EL (cell line): ENCODE data around the gene PRDM15.
A peak's percentile ranks its signal among the peaks of the same experiment; 100 is the strongest.
"Not testable (repeated sequence)": the region's sequence is repeated elsewhere in the genome, so short reads cannot be mapped to it uniquely, and the experiment has no call there.

Experiments used
- DNase-seq: peaks from one replicate; pipeline ENCODE4 v3.0.0-alpha.2; 2016

PRDM15 gene

DNA sequence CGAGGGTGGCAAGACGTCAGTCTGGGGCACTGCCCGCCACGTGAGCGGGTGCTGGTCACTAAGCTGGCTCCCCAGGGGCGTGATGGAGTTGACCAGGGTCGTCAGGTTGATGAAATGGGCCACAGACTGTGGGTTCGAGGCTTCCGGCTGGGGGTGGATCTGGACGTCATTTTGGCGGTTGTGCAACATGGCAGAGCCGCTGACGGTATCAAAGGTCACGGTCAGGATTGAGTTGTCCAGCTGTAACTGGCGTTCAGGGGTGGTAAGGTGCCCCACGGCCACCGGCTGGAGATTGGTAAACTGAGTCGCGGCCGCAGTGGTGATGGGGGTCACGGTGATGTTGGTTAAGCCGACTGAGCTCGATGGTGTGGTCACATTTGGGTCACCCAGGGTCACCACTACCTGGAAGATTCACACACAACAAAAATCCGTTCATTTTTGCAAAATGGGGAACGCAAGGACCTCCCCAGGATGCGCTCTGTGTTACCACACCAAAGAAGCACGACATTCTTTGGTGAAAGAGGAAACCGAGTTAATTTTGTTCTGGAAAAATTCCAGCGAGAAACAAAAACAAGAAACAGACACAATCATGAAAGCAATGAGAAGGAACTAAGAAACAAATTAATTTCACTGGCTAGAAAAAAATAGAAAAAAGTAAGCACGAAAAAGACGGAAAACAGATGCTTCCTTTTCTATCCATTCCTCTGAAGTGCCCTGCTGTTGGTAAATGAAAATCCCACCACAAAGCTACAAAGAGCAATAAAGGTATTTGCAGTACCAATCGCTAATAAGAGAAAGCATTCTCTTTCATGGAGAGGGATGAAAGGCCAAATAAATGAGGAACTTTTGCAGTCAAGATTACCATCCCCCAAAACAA, 77.6 kb downstream of the PRDM15 start:
- no peak for DNase-seq

DNA sequence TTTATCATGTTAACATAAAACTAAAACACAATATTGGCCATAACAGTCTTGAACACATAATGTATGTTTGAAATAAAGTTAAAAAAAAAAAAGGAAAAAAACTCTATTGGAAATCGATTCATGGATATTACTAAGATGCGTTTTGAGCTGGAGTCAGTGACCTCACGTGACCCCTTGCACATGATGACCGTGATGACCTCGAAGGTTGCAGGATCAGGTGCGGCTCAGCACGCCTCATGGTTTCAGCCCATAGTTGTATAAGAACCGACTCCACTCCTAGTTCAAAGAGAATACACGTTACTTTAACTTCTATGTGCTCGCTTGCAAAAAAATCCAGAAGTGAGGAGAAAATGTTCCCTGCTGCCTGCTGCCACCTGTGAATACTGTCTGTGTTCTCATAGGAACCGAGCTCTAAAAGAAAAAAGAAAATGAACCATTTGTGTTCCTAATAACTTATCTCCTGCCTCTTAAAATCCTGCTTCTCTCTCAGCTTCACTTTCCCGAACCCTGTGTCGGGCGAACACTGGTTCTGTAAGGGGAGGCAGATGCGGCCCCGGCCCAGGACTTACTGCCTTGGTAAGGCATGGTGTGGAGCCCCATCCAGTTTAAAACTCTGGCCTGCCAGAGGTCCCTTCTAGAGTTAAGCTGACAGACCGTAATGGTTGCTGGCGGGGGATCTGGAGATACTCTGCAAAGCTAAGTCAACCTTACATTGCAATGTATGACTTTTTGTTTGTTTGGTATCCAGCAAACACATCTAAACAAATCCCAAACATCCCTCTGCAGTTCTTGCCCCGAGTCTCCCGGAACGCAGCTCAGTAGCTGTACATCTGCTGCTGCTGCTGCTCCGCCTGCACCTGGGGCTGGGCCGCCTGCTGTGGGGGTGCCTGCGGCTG, 78.5 kb downstream of the PRDM15 start:
- DNase-seq, result no peak

- no peak for DNase-seq
Observed at GRCh38 chr21:41799763-41800162, 79.4 kb downstream of the PRDM15 start.

DNA sequence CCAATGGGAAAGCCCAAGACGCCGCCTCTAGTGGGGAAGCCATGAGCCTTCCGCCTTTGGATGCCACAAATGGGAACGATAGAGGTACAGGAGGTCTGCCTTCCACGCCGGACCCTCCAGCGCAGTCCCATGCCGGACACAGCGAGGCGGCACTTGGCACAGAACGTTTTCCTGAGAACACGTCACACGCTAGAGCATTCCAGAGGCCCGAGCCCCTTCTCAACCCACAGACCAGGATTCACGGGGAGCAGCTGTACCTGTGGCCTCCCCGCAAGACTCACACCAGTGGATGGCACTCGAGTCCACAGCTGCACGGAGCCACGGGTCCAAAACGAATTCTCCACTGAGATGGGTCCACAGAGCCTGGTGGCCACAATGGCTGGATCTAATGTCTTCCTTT, 80.8 kb downstream of the PRDM15 start:
- DNase-seq, result no peak

- DNase-seq, result no peak
Observed at GRCh38 chr21:41796476-41797080, 82.6 kb downstream of the PRDM15 start.

- DNase-seq, result no peak
Observed at GRCh38 chr21:41795726-41796125, 83.4 kb downstream of the PRDM15 start.

DNA sequence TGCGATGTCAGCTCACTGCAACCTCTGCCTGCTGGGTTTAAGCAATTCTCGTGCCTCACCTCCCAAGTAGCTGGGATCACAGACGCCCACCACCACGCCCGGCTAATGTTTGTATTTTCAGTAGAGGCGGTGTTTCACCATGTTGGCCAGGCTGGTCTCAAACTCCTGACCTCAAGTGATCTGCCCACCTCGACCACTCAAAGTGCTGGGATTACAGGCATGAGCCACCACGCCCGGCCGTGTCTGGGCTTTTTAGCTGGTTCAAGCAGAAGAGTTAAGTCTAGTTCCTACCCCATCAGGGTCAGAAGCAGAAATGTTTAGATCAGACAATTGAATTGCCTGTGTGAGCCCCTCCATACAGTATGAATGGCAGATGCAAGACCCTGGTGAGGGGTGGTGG, 84.5 kb downstream of the PRDM15 start:
- no peak for DNase-seq

GRCh38 chr21:41792711-41793110, 86.4 kb downstream of the PRDM15 start:
- no peak for DNase-seq

DNA sequence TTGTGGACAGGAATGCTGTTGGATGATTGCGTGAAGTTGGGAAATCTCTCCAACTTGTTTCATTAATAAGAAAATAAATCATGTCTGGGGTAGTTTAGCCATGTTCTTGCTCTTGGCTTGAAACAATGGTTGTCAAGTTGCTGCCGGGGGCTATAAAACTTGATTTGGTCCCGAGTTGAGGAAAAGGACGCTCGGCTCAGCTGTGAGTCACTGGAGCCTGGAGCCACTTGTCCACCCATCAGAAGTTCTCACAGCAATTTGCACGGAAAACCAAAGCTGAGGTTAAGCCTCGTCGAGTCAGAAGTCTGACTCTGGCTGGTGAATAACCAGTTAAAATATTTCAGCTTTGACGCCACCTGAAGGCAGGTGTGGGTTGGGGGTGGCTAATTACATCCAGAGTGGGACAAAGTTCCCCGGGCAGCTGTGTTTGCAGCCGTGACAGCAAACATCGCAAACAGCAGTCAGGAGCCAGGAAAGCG, 92.6 kb downstream of the PRDM15 start:
- DNase-seq, result peak; percentile 94

DNA sequence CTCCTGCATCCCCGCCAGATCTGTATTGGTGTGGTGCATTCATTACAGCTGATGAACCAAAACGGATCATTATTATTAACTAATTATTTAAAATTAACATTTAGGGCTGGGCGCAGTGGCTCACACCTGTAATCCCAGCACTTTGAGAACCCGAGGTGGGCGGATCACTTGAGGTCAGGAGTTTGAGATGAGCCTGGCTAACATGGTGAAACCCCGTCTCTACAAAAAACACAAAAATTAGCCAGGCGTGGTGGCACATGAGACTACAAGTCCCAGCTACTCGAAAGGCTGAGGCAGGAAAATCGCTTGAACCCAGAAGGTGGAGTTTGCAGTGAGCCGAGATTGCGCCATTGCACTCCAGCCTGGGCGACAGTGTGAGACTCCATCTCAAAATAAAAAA, 93.9 kb downstream of the PRDM15 start:
- not testable (repeated sequence) for DNase-seq

DNA sequence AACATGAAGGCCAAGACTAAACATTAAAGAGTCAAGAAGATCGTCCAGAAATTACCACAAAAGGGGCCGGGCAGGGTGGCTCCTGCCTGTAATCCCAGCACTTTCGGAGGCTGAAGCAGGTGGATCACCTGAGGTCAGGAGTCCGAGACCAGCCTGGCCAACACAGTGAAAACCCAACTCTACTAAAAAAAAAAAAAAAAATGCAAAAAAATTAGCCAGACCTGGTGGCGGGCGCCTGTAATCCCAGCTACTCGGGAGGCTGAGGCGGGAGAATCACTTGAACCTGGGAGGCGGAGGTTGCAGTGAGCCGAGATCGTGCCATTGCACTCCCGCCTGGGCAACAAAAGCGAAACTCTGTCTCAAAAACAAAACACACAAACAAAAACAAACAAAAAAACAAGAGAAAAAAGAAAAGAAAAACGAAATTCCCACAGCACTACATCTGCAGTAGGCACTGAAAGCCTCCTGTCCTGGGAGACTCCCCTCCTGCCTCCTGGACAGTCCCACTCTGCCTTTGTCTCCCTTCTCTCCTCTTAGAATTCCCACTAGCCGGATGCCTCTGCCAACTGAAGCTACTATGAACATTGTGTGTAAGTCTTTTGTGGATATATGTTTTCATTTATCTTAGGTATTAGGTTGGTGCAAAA, 94.6 kb downstream of the PRDM15 start:
- no peak for DNase-seq

DNA sequence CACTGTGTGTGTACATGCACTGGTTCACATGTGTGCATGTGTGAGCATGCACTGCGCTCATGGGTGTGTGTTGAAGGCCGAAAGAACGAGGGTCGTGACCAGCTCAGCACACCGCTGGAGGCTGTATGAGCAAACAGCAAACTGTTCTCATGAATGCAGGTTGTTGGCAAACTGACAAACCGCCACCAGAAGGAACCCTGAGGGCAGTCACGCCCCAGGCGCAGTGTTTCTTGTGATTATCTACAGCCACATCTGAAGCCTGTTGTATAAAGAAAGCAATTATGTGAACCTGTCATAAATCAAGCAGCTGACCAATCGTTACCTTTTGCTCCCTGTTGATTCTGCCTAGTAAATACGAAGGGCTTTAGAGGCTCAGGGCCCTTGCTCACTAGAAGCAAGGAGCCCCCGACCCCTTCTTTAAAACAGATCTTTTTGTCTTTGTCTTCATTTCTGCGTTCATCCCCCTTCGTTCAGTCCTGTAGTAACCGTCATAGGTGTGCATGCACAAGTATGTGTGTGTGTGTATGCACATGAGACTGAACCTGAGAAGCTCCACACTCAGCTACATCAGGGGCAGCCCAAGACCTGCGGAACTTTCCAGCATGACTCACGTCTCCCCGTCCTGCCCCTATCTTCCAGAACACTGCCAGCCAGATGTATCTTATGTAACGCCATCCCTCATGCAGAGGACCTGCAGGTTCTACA, 95.5 kb downstream of the PRDM15 start:
- DNase-seq, result peak; percentile 88

DNA sequence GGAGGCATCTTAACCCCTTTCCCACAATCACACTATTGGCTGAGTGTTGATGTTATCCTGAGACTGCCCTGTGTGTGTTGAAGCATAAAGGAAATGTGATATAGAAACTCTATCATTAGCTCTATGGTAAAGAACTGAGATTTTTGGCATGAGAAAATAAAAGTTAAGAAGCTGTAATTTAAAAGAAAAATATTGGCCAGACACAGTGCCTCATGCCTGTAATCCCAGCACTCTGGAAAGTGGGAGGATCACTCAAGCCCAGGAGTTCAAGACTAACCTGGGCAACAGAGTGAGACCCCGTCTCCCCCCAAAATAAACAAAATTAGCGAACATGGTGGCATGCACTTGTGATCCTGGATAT, 98.1 kb downstream of the PRDM15 start:
- no peak for DNase-seq

DNA sequence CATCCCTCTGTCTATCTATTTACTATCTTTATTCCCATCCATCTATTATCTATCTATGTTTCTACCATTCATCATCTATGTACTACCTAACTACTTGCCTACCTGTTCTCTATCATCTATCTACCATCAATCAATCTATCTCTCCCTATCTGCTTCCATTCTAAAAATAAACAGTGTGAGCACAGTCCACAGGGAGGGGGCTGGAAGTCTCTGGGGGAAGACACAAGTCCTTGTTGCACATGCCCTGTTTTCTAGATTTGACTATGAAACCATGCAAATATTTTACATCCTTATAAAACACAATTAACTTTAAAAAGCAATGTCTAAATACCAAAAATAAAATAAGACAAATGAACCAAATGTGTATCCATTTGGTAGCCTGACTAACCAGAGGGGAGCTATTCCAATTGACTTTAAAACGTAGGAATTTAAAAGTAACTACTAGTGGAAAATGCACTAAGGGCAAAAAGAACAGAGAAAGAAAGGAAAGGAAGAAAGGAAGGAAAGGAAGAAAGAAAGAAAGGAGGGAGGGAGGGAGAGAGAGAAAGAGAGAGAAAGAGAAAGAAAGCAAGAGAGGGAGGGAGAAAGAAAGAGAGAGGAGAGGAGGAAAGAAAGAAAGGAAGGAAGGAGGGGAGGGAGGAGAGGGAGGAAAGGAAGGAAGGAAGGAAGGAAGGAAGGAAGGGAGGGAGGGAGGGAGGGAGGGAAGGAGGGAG, 98.7 kb downstream of the PRDM15 start:
- no peak for DNase-seq

DNA sequence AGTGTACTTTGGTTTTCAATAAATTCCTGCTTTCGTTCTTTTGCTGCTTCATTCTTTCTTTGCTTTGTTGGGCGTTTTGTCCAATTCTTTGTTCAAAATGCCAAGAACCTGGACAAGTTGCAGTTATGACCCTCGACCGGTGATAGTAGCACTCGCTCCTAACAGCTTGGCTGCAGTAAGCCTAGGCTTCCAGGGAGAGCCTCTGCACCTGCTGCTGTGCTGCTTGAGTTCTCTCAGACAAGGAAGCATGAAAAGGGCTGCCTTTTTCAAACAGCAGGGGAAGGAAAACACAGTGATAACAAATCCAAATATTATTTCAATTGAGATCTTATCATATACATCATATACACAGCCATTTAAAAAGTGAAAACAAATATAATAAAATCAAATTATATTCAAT, 99.5 kb downstream of the PRDM15 start:
- DNase-seq, result no peak

- no peak for DNase-seq
Observed at GRCh38 chr21:41778930-41779600, 100.1 kb downstream of the PRDM15 start.

GRCh38 chr21:41777951-41778815, 101.0 kb downstream of the PRDM15 start:
- DNase-seq, result peak; percentile 87

- no peak for DNase-seq
Observed at GRCh38 chr21:41776778-41777177, 102.4 kb downstream of the PRDM15 start.

DNA sequence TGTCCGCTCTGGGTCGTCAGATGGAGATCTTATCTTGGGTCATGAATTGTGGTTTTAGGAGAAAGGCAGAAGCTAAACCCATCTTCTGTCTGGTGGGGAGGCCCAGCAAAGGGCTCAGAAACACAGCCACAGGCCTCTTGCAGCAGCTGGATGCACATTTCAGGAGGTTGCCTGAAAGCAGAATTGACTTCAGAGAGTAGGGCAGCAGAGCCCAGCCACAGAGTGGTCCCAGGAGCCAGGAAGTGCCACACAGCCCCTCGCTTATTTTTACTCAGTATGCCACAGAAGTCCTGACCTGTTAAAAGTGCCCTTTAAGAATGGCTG, 104.0 kb downstream of the PRDM15 start:
- DNase-seq, result no peak
